Measurements from ENCODE around the gene MLH3. TPM values are rescaled to one million over a fixed set of nuclear protein-coding genes. Genes with fewer than 3 reads are reported as not detected.

Gene MLH3
- total and polyA plus RNA-seq, 2 experiments from 2014 or later = 10.7 to 14.7 TPM

DNA sequence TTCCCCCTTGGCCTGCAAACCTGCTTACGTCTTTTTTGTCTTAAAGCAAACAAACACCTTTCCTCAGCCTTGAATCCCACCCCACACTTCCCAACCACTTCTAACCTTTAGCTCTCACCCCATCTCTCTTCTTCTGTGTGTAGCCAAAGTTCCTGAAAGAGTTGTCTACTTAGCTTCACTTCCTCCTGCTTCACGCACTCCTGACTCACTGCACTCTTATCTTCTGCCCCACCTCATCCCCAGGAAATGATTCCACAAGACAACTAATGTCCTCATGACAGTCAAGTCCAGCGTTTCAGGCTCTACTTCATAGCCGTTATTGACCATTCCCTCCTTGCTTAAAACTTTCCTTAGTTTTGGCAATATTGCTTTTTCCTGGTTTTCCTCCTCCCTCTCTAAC lies 26.2 kb downstream of the MLH3 start:
- Histone ChIP-seq H2AFZ (no peak overlapping the region), H3F3A (replicated peaks; ENCODE audit: low read depth) (no peaks in the 10 kb centered on the region), H3K36me3 (ENCODE audit: insufficient read depth) (peaks cover 7% of the 10 kb centered on the region; the same call in 1 of the 2 replicates), H4K20me1 (replicated peaks; ENCODE audit: insufficient read depth) (no peaks in the 10 kb centered on the region; the same call in 1 of the 2 replicates), H3K4me1 (ENCODE audit: insufficient read depth) (no peaks in the 10 kb centered on the region), H3K4me2 (no peak overlapping the region), H3K9me2 (ENCODE audit: insufficient read depth) (no peaks in the 10 kb centered on the region), H3K27ac (ENCODE audit: low read depth) (no peak overlapping the region), H3K79me2 (replicated peaks; ENCODE audit: insufficient read depth) (no peaks in the 10 kb centered on the region), H3K27me3 (ENCODE audit: insufficient read depth) (no peaks in the 10 kb centered on the region), H3K4me3 (no peak overlapping the region)
- H3K4me3 Mint-ChIP-seq = no peak overlapping the region
- no peaks in the 10 kb centered on the region for H3K9me3 Mint-ChIP-seq
- peaks cover 13% of the 10 kb centered on the region for H3K36me3 Mint-ChIP-seq (ENCODE audit: low read depth)
- TF ChIP-seq ZNF462 (CRISPR knock-in tag; IDR thresholded peaks at IDR 0.05) (no peak), EZH2phosphoT487 (IDR thresholded peaks at IDR 0.05; ENCODE audit: unreplicated experiment) (no peak), ZNF331 (CRISPR knock-in tag; IDR thresholded peaks at IDR 0.05; ENCODE audit: low read depth) (no peak), CREB1 (CRISPR knock-in tag; IDR thresholded peaks at IDR 0.05; ENCODE audit: low read depth) (no peak), STAT1 (IDR thresholded peaks at IDR 0.05; ENCODE audit: unreplicated experiment) (no peak), POLR2AphosphoS5 (IDR thresholded peaks at IDR 0.05; ENCODE audit: low read depth) (no peak), NANOG (IDR thresholded peaks at IDR 0.05; ENCODE audit: borderline replicate concordance) (no peak), ZNF114 (CRISPR knock-in tag; IDR thresholded peaks at IDR 0.05) (no peak)
- TF ChIP-seq, protein P1, sequence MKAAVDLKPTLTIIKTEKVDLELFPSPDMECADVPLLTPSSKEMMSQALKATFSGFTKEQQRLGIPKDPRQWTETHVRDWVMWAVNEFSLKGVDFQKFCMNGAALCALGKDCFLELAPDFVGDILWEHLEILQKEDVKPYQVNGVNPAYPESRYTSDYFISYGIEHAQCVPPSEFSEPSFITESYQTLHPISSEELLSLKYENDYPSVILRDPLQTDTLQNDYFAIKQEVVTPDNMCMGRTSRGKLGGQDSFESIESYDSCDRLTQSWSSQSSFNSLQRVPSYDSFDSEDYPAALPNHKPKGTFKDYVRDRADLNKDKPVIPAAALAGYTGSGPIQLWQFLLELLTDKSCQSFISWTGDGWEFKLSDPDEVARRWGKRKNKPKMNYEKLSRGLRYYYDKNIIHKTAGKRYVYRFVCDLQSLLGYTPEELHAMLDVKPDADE (IDR thresholded peaks at IDR 0.05) = no peak
- TF ChIP-seq, protein P2, sequence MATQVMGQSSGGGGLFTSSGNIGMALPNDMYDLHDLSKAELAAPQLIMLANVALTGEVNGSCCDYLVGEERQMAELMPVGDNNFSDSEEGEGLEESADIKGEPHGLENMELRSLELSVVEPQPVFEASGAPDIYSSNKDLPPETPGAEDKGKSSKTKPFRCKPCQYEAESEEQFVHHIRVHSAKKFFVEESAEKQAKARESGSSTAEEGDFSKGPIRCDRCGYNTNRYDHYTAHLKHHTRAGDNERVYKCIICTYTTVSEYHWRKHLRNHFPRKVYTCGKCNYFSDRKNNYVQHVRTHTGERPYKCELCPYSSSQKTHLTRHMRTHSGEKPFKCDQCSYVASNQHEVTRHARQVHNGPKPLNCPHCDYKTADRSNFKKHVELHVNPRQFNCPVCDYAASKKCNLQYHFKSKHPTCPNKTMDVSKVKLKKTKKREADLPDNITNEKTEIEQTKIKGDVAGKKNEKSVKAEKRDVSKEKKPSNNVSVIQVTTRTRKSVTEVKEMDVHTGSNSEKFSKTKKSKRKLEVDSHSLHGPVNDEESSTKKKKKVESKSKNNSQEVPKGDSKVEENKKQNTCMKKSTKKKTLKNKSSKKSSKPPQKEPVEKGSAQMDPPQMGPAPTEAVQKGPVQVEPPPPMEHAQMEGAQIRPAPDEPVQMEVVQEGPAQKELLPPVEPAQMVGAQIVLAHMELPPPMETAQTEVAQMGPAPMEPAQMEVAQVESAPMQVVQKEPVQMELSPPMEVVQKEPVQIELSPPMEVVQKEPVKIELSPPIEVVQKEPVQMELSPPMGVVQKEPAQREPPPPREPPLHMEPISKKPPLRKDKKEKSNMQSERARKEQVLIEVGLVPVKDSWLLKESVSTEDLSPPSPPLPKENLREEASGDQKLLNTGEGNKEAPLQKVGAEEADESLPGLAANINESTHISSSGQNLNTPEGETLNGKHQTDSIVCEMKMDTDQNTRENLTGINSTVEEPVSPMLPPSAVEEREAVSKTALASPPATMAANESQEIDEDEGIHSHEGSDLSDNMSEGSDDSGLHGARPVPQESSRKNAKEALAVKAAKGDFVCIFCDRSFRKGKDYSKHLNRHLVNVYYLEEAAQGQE (IDR thresholded peaks at IDR 0.05; ENCODE audit: unreplicated experiment) = no peak
- TF ChIP-seq, protein P3, sequence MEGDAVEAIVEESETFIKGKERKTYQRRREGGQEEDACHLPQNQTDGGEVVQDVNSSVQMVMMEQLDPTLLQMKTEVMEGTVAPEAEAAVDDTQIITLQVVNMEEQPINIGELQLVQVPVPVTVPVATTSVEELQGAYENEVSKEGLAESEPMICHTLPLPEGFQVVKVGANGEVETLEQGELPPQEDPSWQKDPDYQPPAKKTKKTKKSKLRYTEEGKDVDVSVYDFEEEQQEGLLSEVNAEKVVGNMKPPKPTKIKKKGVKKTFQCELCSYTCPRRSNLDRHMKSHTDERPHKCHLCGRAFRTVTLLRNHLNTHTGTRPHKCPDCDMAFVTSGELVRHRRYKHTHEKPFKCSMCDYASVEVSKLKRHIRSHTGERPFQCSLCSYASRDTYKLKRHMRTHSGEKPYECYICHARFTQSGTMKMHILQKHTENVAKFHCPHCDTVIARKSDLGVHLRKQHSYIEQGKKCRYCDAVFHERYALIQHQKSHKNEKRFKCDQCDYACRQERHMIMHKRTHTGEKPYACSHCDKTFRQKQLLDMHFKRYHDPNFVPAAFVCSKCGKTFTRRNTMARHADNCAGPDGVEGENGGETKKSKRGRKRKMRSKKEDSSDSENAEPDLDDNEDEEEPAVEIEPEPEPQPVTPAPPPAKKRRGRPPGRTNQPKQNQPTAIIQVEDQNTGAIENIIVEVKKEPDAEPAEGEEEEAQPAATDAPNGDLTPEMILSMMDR (conservative IDR thresholded peaks at IDR 0.05; ENCODE audit: low read depth in 2 of 2) = no peak
- ATAC-seq = no peak
- DNase-seq (ENCODE audit: low spot score) = no peak
- H3K4me1 Mint-ChIP-seq = no peaks in the 10 kb centered on the region
- H3K27ac Mint-ChIP-seq = no peak overlapping the region
- H3K27me3 Mint-ChIP-seq (ENCODE audit: insufficient read depth, low read depth, poor library complexity) = no peaks in the 10 kb centered on the region
